Large intestine (tissue), 3 donors: ENCODE measurements around the gene CLDND2. TPM values are rescaled to one million over a fixed set of nuclear protein-coding genes. Genes with fewer than 3 reads are reported as not detected.
A peak's percentile ranks its signal among the peaks of the same experiment; 100 is the strongest.

ENCODE experiments used
- DNase-seq, 2 donors: peaks; one replicate each; pipeline versions ENCODE4 v3.0.0 to v3.0.0-alpha.2; 2013
- H3K27ac ChIP-seq: one replicate; pipeline ENCODE4 v1.5.1; 2013; ENCODE audit warnings: low read length
- H3K27me3 ChIP-seq: 2 replicates; pipeline ENCODE4 v1.6.1; 2013; ENCODE audit warnings: low read length; ENCODE audit not compliant: control insufficient read depth, insufficient read depth
- H3K36me3 ChIP-seq: 2 replicates; pipeline ENCODE4 v1.6.1; 2013; ENCODE audit warnings: low read length; ENCODE audit not compliant: control insufficient read depth, insufficient read depth
- H3K4me1 ChIP-seq: one replicate; pipeline ENCODE4 v1.6.1; 2013; ENCODE audit warnings: low read length; ENCODE audit not compliant: control insufficient read depth, insufficient read depth
- H3K4me3 ChIP-seq: one replicate; pipeline ENCODE4 v1.5.1; 2013; ENCODE audit warnings: low read length
- H3K9me3 ChIP-seq: one replicate; pipeline ENCODE4 v1.6.1; 2013; ENCODE audit warnings: mild to moderate bottlenecking, low read depth, low read length, moderate library complexity; ENCODE audit not compliant: control insufficient read depth
- WGBS: methylation state at CpG from one replicate; pipeline ENCODE4 v1.1.5; 2013; ENCODE audit warnings: low lambda C conversion rate; ENCODE audit not compliant: insufficient coverage; 5-methylcytosine and 5-hydroxymethylcytosine counted together
- polyA plus RNA-seq: library from polyadenylated mRNA; unstranded; fragments of 120-200 nt; gene quantifications from one replicate; pipeline ENCODE4 v1.2.1, GENCODE V29; 2013

The CLDND2 gene
- polyA plus RNA-seq, 1 donor = 2.7 TPM

- WGBS = 100% methylated on average over 1 of the region's 4 CpGs
- Histone ChIP-seq H3K9me3 (no peaks in the 10 kb centered on the region), H3K36me3 (no peaks in the 10 kb centered on the region), H3K4me3 (no peak overlapping the region), H3K27ac (no peak overlapping the region), H3K27me3 (no peaks in the 10 kb centered on the region), H3K4me1 (no peaks in the 10 kb centered on the region)
- no peak for DNase-seq
Observed at GRCh38 chr19:51382004-51382403, 13.2 kb upstream of the CLDND2 start.

GRCh38 chr19:51380379-51380778 is 11.6 kb upstream of the CLDND2 start:
- H3K36me3 ChIP-seq = no peaks in the 10 kb centered on the region
- no peaks in the 10 kb centered on the region for H3K4me1 ChIP-seq
- no peak overlapping the region for H3K27ac ChIP-seq
- no peaks in the 10 kb centered on the region for H3K9me3 ChIP-seq
- no peak for DNase-seq
- no CpG with 5 or more reads among the region's 9 CpGs for WGBS
- no peak overlapping the region for H3K4me3 ChIP-seq
- H3K27me3 ChIP-seq = no peaks in the 10 kb centered on the region

GRCh38 chr19:51377422-51377821 is 8.6 kb upstream of the CLDND2 start:
- no peaks in the 10 kb centered on the region for H3K27me3 ChIP-seq
- no peaks in the 10 kb centered on the region for H3K9me3 ChIP-seq
- H3K4me3 ChIP-seq = no peak overlapping the region
- H3K27ac ChIP-seq = no peak overlapping the region
- no peaks in the 10 kb centered on the region for H3K36me3 ChIP-seq
- DNase-seq = no peak
- no peaks in the 10 kb centered on the region for H3K4me1 ChIP-seq
- no CpG with 5 or more reads among the region's 2 CpGs for WGBS

- DNase-seq = peak in 1 of 2 donors; percentile 57
- no peaks in the 10 kb centered on the region for H3K9me3 ChIP-seq
- H3K36me3 ChIP-seq = no peaks in the 10 kb centered on the region
- H3K27ac ChIP-seq = no peak overlapping the region
- H3K4me3 ChIP-seq = no peak overlapping the region
- no peaks in the 10 kb centered on the region for H3K27me3 ChIP-seq
- no peaks in the 10 kb centered on the region for H3K4me1 ChIP-seq
- WGBS = no CpG with 5 or more reads among the region's 11 CpGs
Observed at GRCh38 chr19:51375504-51376221, 6.9 kb upstream of the CLDND2 start.

- no peaks in the 10 kb centered on the region for H3K27me3 ChIP-seq
- H3K27ac ChIP-seq = no peak within 1 kb of the TSS
- DNase-seq = peak in 1 of 2 donors; percentile 17
- no peaks in the 10 kb centered on the region for H3K9me3 ChIP-seq
- no peak within 1 kb of the TSS for H3K4me3 ChIP-seq
- H3K36me3 ChIP-seq = no peaks in the 10 kb centered on the region
- WGBS = no CpG with 5 or more reads among the region's 9 CpGs
- H3K4me1 ChIP-seq = peaks cover 7% of the 10 kb centered on the region
Observed at GRCh38 chr19:51372649-51373504, 4.1 kb upstream of the CLDND2 start, which contains the start of gene NKG7. Gene NKG7, minus strand, starts transcription at chr19:51372654. Its CDS starts 119 bp downstream, at chr19:51372535.

- Histone ChIP-seq H3K4me1 (peaks cover 7% of the 10 kb centered on the region), H3K27ac (no peak overlapping the region), H3K4me3 (no peak overlapping the region), H3K9me3 (no peaks in the 10 kb centered on the region), H3K27me3 (no peaks in the 10 kb centered on the region), H3K36me3 (no peaks in the 10 kb centered on the region)
- WGBS = no CpG with 5 or more reads among the region's 18 CpGs
- DNase-seq = no peak
Observed at GRCh38 chr19:51372021-51372648, 3.3 kb upstream of the CLDND2 start.

- Histone ChIP-seq H3K4me1 (peaks cover 7% of the 10 kb centered on the region), H3K27ac (no peak overlapping the region), H3K4me3 (no peak overlapping the region), H3K9me3 (no peaks in the 10 kb centered on the region), H3K27me3 (no peaks in the 10 kb centered on the region), H3K36me3 (no peaks in the 10 kb centered on the region)
- WGBS = no CpG with 5 or more reads among the region's 8 CpGs
- no peak for DNase-seq
Observed at GRCh38 chr19:51371186-51371690, 2.4 kb upstream of the CLDND2 start.

- Histone ChIP-seq H3K4me3 (no peak overlapping the region), H3K27ac (no peak overlapping the region)
- no peak for DNase-seq
Observed at GRCh38 chr19:51370230-51370629, 1.4 kb upstream of the CLDND2 start.

GRCh38 chr19:51367565-51368365 is 1.0 kb downstream of the CLDND2 start:
- WGBS = no CpG with 5 or more reads among the region's 64 CpGs
- H3K27me3 ChIP-seq = no peaks in the 10 kb centered on the region
- no peaks in the 10 kb centered on the region for H3K36me3 ChIP-seq
- peak overlapping the region; percentile 62 for H3K4me3 ChIP-seq
- DNase-seq = peak; percentile 99 to 100
- H3K27ac ChIP-seq = peak overlapping the region; percentile 98
- H3K4me1 ChIP-seq = peaks cover 25% of the 10 kb centered on the region
- H3K9me3 ChIP-seq = no peaks in the 10 kb centered on the region

More at GRCh38 chr19:51370230-51370629, 1.4 kb upstream of the CLDND2 start:
- Histone ChIP-seq H3K27me3 (no peaks in the 10 kb centered on the region), H3K4me1 (peaks cover 7% of the 10 kb centered on the region), H3K9me3 (no peaks in the 10 kb centered on the region), H3K36me3 (no peaks in the 10 kb centered on the region)
- WGBS = no CpG with 5 or more reads among the region's 4 CpGs
